ENCODE data around the gene SLC43A3. TPM values are rescaled to one million over a fixed set of nuclear protein-coding genes. Genes with fewer than 3 reads are reported as not detected.

SLC43A3 gene
- total and polyA plus RNA-seq, 5 donors from 2014 or later = 19.1 to 36.9 (median 24.4) TPM

DNA sequence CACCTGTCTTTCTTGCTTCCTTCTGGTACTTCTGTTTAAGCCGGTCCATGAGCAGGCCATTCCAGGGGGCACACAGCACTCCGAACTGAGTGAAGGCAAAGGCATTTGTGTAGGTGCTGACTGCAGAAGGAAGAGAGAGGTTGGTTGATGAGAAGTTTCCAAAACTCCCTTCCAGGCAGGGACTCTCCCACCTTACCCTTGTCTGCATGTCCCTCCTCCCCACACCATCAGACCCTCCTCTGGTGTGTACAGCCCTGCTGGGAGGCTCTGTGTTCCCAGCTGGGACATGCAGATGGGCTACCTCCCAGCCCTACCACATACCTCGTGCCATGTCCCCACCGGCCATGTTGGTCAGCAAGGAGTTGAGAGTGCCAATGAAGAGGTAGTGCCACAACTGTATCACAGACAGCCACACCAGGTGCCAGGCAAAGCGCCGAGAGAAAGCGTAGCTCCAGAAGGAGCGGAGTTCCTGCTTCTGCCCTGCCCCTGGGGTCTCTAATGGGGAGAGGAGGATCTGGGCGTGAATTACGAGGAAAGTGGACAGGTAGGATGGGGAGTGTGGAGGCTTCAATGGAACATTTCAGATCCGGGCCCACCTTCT, 12.2 kb downstream of the SLC43A3 start:
- Histone ChIP-seq H3K36me3 (ENCODE audit: control insufficient read depth, insufficient read depth, low read length) (peaks cover 77% of the 10 kb centered on the region), H3K4me3 (ENCODE audit: low read depth, low read length) (no peak overlapping the region), H3K9me3 (ENCODE audit: control insufficient read depth in 2 of 2, low read length in 2 of 2) (no peaks in the 10 kb centered on the region), H3K27ac (ENCODE audit: insufficient read depth, low read length, poor library complexity, severe bottlenecking) (no peak overlapping the region), H3K4me1 (ENCODE audit: control insufficient read depth, insufficient read depth, low read length, poor library complexity, severe bottlenecking) (no peaks in the 10 kb centered on the region), H3K27me3 (ENCODE audit: control insufficient read depth, insufficient read depth, low read length) (no peaks in the 10 kb centered on the region)
- H3K27me3 Mint-ChIP-seq = no peaks in the 10 kb centered on the region
- DNase-seq = no peak
- H3K36me3 Mint-ChIP-seq = peaks cover 58% of the 10 kb centered on the region
- H3K9me3 Mint-ChIP-seq = no peaks in the 10 kb centered on the region
- no peak for ATAC-seq (ENCODE audit: low read depth in 2 of 2)
- peaks cover 0 to 16% (median 9%) of the 10 kb centered on the region in 4 donors for H3K4me1 Mint-ChIP-seq
- H3K4me3 Mint-ChIP-seq = no peak overlapping the region
- no peak overlapping the region for H3K27ac Mint-ChIP-seq

DNA sequence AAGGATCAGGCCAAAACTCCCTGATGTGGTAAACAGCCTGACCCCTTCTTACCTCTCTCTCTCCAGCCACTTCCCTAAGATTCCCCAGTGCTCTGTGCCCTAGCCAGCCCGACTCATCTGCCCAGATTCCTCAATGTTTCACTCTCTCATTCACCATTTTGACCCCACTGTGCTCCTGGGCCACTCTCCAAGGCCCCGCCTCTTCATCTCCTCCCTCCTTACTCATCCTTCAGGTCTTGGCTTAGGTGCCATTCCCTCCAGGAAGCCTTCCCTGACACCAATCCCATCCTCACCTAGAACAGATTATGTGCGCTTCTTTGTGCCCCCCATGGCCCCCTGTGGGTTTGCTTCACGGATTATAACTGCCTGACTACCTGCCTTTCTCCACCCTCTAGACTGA, 13.2 kb downstream of the SLC43A3 start:
- no peak for ATAC-seq (ENCODE audit: low read depth in 2 of 2)
- peak overlapping the region in 1 of 3 donors; percentile 72 for H3K27ac Mint-ChIP-seq

DNA sequence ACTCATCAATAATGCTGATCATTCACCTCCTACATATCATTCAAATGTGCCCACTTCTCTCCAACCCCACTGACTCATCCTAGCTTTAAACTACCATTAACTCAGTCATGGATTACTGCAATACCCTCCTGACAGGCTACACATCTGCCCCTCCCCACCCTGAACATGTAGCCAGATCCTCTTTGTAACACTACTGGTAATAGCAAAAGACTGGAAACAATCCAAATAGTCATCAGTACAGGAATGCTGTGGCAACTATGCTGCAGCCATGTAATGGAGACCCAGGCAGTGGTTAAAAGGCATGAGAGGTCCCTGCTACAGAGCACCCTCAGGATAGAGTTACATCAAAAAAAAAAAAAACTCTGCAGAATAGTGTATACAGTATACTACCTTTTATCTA, 16.6 kb downstream of the SLC43A3 start:
- H3K27ac Mint-ChIP-seq = no peak overlapping the region
- H3K4me3 ChIP-seq (ENCODE audit: low read depth, low read length) = no peak overlapping the region

More for the DNA sequence above, 13.2 kb downstream of the SLC43A3 start:
- Mint-ChIP-seq H3K4me1 (peaks cover 0 to 16% (median 9%) of the 10 kb centered on the region in 4 donors), H3K9me3 (no peaks in the 10 kb centered on the region), H3K36me3 (peaks cover 62% of the 10 kb centered on the region), H3K4me3 (no peak overlapping the region), H3K27me3 (no peaks in the 10 kb centered on the region)
- H3K9me3 ChIP-seq (ENCODE audit: control insufficient read depth in 2 of 2, low read length in 2 of 2) = no peaks in the 10 kb centered on the region
- no peak overlapping the region for H3K27ac ChIP-seq (ENCODE audit: insufficient read depth, low read length, poor library complexity, severe bottlenecking)
- peaks cover 84% of the 10 kb centered on the region for H3K36me3 ChIP-seq (ENCODE audit: control insufficient read depth, insufficient read depth, low read length)
- DNase-seq = no peak
- no peak overlapping the region for H3K4me3 ChIP-seq (ENCODE audit: low read depth, low read length)
- no peaks in the 10 kb centered on the region for H3K4me1 ChIP-seq (ENCODE audit: control insufficient read depth, insufficient read depth, low read length, poor library complexity, severe bottlenecking)
- no peaks in the 10 kb centered on the region for H3K27me3 ChIP-seq (ENCODE audit: control insufficient read depth, insufficient read depth, low read length)

DNA sequence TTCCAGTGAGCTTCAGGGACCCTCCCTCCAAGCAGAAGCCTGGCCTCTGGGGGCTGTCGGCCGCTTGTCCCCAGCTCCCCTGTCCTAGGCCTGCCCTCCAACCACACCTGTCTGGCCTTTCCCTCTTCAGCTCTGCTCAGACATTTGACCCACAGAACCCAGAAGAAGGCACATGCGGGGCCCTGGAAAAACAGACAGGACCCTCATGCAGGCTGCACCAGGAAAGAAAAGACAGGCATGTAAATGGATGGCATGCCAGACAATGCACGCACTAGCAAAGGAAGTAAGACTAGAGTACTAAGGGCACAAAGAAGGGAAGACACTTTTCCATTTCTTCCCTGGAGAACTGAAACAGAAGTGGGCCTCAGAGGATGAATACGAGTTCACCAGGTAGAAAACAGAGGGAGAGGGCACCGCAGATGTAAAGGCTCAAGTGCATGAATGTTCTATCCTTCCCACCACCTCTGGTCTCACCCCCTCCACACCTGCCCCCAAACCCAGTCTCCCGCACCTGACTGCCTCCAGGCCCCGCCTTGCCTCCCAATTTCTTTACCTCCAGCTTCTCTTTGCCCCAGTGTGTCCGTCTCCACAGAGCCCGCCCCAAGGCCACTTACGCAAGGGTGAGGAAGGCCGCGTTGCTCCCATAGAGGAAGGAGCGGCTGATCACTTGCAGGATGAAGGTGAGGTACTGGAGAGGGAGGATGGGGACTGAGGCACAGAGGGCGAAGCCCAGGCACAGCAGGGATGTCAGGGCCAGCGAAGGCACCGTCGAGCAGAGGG, 17.4 kb downstream of the SLC43A3 start:
- ATAC-seq (ENCODE audit: low read depth in 2 of 2) (no peak), DNase-seq (no peak)
- no peaks in the 10 kb centered on the region for H3K4me1 ChIP-seq (ENCODE audit: control insufficient read depth, insufficient read depth, low read length, poor library complexity, severe bottlenecking)
- H3K27ac Mint-ChIP-seq = no peak overlapping the region
- no peaks in the 10 kb centered on the region for H3K27me3 Mint-ChIP-seq
- H3K27me3 ChIP-seq (ENCODE audit: control insufficient read depth, insufficient read depth, low read length) = no peaks in the 10 kb centered on the region
- peaks cover 62% of the 10 kb centered on the region for H3K36me3 Mint-ChIP-seq
- H3K4me3 Mint-ChIP-seq = no peak overlapping the region
- no peaks in the 10 kb centered on the region for H3K9me3 Mint-ChIP-seq
- H3K4me1 Mint-ChIP-seq = peaks cover 9 to 16% (median 11%) of the 10 kb centered on the region in 4 donors
- no peaks in the 10 kb centered on the region for H3K9me3 ChIP-seq (ENCODE audit: control insufficient read depth in 2 of 2, low read length in 2 of 2)
- peaks cover 73% of the 10 kb centered on the region for H3K36me3 ChIP-seq (ENCODE audit: control insufficient read depth, insufficient read depth, low read length)
- H3K4me3 ChIP-seq (ENCODE audit: low read depth, low read length) = no peak overlapping the region
- H3K27ac ChIP-seq (ENCODE audit: insufficient read depth, low read length, poor library complexity, severe bottlenecking) = no peak overlapping the region

More for the DNA sequence above, 16.6 kb downstream of the SLC43A3 start:
- Mint-ChIP-seq H3K4me3 (no peak overlapping the region), H3K27me3 (no peaks in the 10 kb centered on the region), H3K36me3 (peaks cover 66% of the 10 kb centered on the region), H3K4me1 (peaks cover 10 to 16% (median 11%) of the 10 kb centered on the region in 4 donors), H3K9me3 (no peaks in the 10 kb centered on the region)
- Histone ChIP-seq H3K27me3 (ENCODE audit: control insufficient read depth, insufficient read depth, low read length) (no peaks in the 10 kb centered on the region), H3K36me3 (ENCODE audit: control insufficient read depth, insufficient read depth, low read length) (peaks cover 81% of the 10 kb centered on the region), H3K9me3 (ENCODE audit: control insufficient read depth in 2 of 2, low read length in 2 of 2) (no peaks in the 10 kb centered on the region), H3K4me1 (ENCODE audit: control insufficient read depth, insufficient read depth, low read length, poor library complexity, severe bottlenecking) (no peaks in the 10 kb centered on the region), H3K27ac (ENCODE audit: insufficient read depth, low read length, poor library complexity, severe bottlenecking) (no peak overlapping the region)
- no peak for ATAC-seq (ENCODE audit: low read depth in 2 of 2)
- DNase-seq = no peak

DNA sequence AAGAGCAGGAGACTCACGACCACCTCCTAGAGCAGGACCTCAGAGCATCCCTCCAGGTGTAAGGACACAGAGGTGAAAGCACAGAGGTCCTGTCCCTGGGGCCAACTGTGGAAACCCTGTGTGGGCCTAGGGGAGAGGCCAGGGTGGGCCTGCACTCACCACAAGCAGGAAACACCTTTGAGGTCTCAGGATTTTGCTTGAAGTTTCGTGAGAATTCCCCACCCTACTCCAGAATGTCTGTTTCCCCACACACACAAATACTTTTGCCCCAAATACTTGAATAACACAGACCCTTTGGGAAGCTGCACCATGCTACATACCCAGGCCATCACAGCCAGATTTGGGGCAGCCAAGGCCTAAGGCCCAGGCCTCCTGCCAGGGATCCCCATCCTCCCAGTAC, 18.1 kb downstream of the SLC43A3 start:
- peaks cover 58% of the 10 kb centered on the region for H3K36me3 Mint-ChIP-seq
- H3K27ac ChIP-seq (ENCODE audit: insufficient read depth, low read length, poor library complexity, severe bottlenecking) = no peak overlapping the region
- H3K27ac Mint-ChIP-seq = no peak overlapping the region
- ATAC-seq (ENCODE audit: low read depth in 2 of 2) (no peak), DNase-seq (no peak)
- no peak overlapping the region for H3K4me3 Mint-ChIP-seq
- H3K9me3 Mint-ChIP-seq = no peaks in the 10 kb centered on the region
- no peaks in the 10 kb centered on the region for H3K27me3 Mint-ChIP-seq
- peaks cover 7 to 16% (median 10%) of the 10 kb centered on the region in 4 donors for H3K4me1 Mint-ChIP-seq
- H3K4me1 ChIP-seq (ENCODE audit: control insufficient read depth, insufficient read depth, low read length, poor library complexity, severe bottlenecking) = no peaks in the 10 kb centered on the region
- H3K4me3 ChIP-seq (ENCODE audit: low read depth, low read length) = no peak overlapping the region
- no peaks in the 10 kb centered on the region for H3K27me3 ChIP-seq (ENCODE audit: control insufficient read depth, insufficient read depth, low read length)
- no peaks in the 10 kb centered on the region for H3K9me3 ChIP-seq (ENCODE audit: control insufficient read depth in 2 of 2, low read length in 2 of 2)
- peaks cover 67% of the 10 kb centered on the region for H3K36me3 ChIP-seq (ENCODE audit: control insufficient read depth, insufficient read depth, low read length)

DNA sequence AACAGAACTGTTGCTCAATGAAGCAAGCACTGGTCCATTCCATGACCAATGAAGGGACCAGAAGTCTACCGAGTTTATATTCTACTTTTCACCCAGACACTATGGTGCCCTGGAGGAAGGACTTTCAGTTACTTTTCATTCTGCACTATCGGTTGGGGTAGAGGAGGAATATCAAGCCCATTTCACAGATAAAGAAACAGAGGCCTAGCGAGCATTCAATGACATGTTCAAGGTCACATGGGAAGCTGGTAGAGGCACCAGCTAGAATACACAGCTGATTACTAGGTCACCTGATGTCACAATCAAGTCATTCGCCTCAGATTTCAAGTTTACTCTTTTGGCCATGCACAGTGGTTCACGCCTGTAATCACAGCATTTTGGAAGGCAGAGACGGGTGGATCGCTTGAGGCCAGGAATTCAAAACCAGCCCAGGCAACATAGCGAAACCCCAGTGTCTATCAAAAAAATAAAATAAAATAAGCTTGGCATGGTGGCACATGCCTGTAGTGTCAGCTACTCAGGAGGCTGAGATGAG, 18.9 kb downstream of the SLC43A3 start:
- H3K9me3 Mint-ChIP-seq = no peaks in the 10 kb centered on the region
- DNase-seq (no peak), ATAC-seq (ENCODE audit: low read depth in 2 of 2) (no peak)
- Histone ChIP-seq H3K27ac (ENCODE audit: insufficient read depth, low read length, poor library complexity, severe bottlenecking) (no peak overlapping the region), H3K4me3 (ENCODE audit: low read depth, low read length) (no peak overlapping the region), H3K9me3 (ENCODE audit: control insufficient read depth in 2 of 2, low read length in 2 of 2) (no peaks in the 10 kb centered on the region), H3K36me3 (ENCODE audit: control insufficient read depth, insufficient read depth, low read length) (peaks cover 60% of the 10 kb centered on the region), H3K4me1 (ENCODE audit: control insufficient read depth, insufficient read depth, low read length, poor library complexity, severe bottlenecking) (no peaks in the 10 kb centered on the region), H3K27me3 (ENCODE audit: control insufficient read depth, insufficient read depth, low read length) (no peaks in the 10 kb centered on the region)
- no peaks in the 10 kb centered on the region for H3K27me3 Mint-ChIP-seq
- H3K36me3 Mint-ChIP-seq = peaks cover 53% of the 10 kb centered on the region
- peaks cover 3 to 12% (median 7%) of the 10 kb centered on the region in 4 donors for H3K4me1 Mint-ChIP-seq
- H3K27ac Mint-ChIP-seq = peak overlapping the region in 1 of 3 donors; percentile 38
- no peak overlapping the region for H3K4me3 Mint-ChIP-seq

DNA sequence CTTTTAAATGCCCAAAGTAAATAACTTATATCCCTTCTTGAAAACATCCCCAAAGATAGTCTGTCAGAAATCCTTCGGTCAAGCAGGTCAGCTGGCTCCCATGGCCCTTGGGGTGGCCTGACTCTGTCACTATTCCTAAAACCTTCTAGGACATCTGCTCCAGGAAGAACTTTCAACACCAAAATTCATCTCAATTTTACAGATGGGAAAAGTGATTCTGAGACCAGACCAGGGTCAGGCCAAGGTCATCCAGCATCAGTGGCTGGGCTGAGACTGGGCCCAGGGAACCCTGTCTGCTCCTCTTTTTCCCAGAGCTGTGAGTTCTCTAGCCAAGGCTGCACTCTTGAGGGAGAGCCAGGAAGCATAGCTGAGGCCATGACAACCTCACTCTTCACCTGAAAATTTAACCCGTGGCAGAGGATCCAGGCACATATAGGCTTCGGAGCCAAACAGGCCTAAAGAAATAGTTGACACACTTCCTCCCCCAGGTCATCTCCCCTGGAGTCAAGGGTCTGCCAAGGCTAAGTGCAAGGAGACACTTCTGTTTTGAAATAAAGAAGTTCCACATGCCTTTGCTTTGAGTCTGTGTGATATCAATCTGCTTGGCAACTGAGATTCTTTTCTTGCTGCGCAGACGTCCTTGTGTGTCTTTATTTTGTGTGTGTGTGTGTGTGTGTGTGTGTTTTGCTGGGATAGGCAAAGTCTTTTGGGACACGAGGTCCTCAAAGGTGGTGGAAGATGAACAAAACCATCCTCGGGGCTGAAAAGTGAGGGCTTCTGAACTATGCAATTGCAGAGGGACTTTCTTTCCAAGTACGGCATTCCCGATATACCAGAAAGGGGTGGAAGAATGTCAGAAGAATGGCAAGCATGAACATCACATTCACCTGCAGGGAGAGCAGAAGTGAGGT, 19.7 kb downstream of the SLC43A3 start:
- Histone ChIP-seq H3K27me3 (ENCODE audit: control insufficient read depth, insufficient read depth, low read length) (no peaks in the 10 kb centered on the region), H3K4me1 (ENCODE audit: control insufficient read depth, insufficient read depth, low read length, poor library complexity, severe bottlenecking) (no peaks in the 10 kb centered on the region), H3K27ac (ENCODE audit: insufficient read depth, low read length, poor library complexity, severe bottlenecking) (no peak overlapping the region), H3K9me3 (ENCODE audit: control insufficient read depth in 2 of 2, low read length in 2 of 2) (no peaks in the 10 kb centered on the region), H3K4me3 (ENCODE audit: low read depth, low read length) (no peak overlapping the region), H3K36me3 (ENCODE audit: control insufficient read depth, insufficient read depth, low read length) (peaks cover 54% of the 10 kb centered on the region)
- Mint-ChIP-seq H3K36me3 (peaks cover 53% of the 10 kb centered on the region), H3K9me3 (no peaks in the 10 kb centered on the region), H3K27me3 (no peaks in the 10 kb centered on the region), H3K4me1 (peaks cover 3 to 10% (median 7%) of the 10 kb centered on the region in 4 donors), H3K4me3 (no peak overlapping the region), H3K27ac (peak overlapping the region; percentile 23 to 38 (median 23))
- DNase-seq (no peak), ATAC-seq (ENCODE audit: low read depth in 2 of 2) (no peak)
